ENCODE data around the gene MRTO4.

Gene MRTO4

GRCh38 chr1:19305880-19306279 lies 54.3 kb downstream of the MRTO4 start:
- peaks cover 70% of the 10 kb centered on the region for H3K36me3 Mint-ChIP-seq (ENCODE audit: low read depth)
- H3K27me3 Mint-ChIP-seq = no peaks in the 10 kb centered on the region
- no peak for DNase-seq
- H3K4me3 Mint-ChIP-seq = no peak overlapping the region
- H3K27ac Mint-ChIP-seq = no peak overlapping the region
- H3K9me3 Mint-ChIP-seq = no peaks in the 10 kb centered on the region
- H3K4me1 Mint-ChIP-seq (ENCODE audit: low read depth) = peaks cover 11% of the 10 kb centered on the region

- Mint-ChIP-seq H3K4me1 (ENCODE audit: low read depth) (peaks cover 17% of the 10 kb centered on the region), H3K9me3 (no peaks in the 10 kb centered on the region), H3K36me3 (ENCODE audit: low read depth) (peaks cover 77% of the 10 kb centered on the region), H3K27ac (no peak overlapping the region), H3K27me3 (no peaks in the 10 kb centered on the region), H3K4me3 (no peak overlapping the region)
- DNase-seq = no peak
Measured at GRCh38 chr1:19306941-19307340, 55.3 kb downstream of the MRTO4 start.

DNA sequence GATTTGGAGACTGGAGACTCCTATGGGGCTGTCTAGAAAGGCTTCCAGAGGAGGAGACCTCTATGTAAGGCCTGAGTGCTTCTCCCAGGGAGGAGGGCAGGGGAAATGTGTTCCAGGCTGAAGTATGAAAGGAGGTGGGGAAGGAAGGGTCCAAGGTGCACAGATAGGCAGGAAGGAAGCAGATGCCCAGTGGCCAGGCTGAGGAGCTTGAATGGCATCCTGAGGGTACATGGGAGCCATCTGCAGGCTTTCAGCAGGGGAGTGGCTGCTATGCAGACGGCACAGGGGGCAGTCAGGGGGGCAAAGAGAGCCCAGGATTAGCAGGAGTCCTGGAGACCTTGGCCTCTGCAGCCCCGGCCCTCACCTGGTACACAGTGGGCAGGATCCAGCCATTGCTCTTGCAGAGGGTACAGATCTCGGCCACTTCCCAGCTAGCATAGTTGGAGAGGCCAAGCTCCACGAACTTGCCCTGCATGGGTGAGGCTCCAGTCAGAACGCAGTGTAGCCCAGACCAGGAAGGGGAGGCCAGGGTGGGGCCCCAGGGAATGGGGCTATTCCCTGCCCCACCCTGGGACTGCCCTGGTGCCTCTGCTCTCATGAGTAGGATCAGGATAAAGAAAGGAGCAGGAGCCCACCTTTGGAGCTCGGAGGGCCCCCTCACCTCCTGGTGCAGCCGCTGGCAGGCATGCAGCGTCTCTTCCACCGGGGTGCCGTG lies 56.3 kb downstream of the MRTO4 start:
- Mint-ChIP-seq H3K27me3 (no peaks in the 10 kb centered on the region), H3K27ac (no peak overlapping the region), H3K9me3 (no peaks in the 10 kb centered on the region), H3K36me3 (ENCODE audit: low read depth) (peaks cover 67% of the 10 kb centered on the region), H3K4me1 (ENCODE audit: low read depth) (peaks cover 21% of the 10 kb centered on the region), H3K4me3 (no peak overlapping the region)
- peak; percentile 21 for DNase-seq

- H3K4me3 Mint-ChIP-seq = no peak overlapping the region
- DNase-seq = no peak
- H3K27me3 Mint-ChIP-seq = no peaks in the 10 kb centered on the region
- no peaks in the 10 kb centered on the region for H3K9me3 Mint-ChIP-seq
- H3K36me3 Mint-ChIP-seq (ENCODE audit: low read depth) = peaks cover 61% of the 10 kb centered on the region
- peaks cover 27% of the 10 kb centered on the region for H3K4me1 Mint-ChIP-seq (ENCODE audit: low read depth)
- H3K27ac Mint-ChIP-seq = no peak overlapping the region
Measured at GRCh38 chr1:19308509-19308907, 56.9 kb downstream of the MRTO4 start.

DNA sequence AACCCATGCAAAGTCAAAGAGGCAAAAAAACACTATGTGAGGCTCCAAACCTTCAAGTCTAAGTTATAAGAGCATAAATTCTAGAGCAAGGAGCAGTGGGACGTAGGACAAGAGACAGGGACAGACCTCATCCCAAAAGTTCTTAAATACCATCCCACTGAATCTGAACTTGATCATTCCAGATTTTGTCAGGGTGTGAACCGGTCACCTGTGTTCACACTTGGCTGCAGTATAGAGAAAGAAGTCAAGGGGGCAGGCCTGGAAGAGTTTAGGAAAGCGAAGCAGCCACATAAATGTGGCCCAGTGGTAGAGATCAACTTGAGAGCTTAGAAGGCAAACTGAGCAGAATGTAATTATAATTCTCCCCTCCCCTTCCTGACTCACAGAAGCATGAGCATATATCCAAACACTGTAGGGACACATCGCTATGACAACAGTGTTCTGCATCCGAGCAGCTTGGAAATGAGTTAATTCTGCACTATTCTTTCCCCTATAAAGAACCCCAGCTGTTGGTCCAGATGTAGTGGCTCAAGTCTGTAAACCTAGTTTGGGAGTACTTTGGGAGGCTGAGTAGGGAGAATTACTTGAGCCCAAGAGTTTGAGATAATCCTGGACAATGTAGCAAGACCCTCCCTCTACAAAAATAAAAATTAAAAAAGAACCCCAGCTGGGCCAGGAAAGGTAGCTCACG lies 57.7 kb downstream of the MRTO4 start:
- peaks cover 29% of the 10 kb centered on the region for H3K4me1 Mint-ChIP-seq (ENCODE audit: low read depth)
- peaks cover 53% of the 10 kb centered on the region for H3K36me3 Mint-ChIP-seq (ENCODE audit: low read depth)
- H3K9me3 Mint-ChIP-seq = no peaks in the 10 kb centered on the region
- H3K4me3 Mint-ChIP-seq = no peak overlapping the region
- no peak overlapping the region for H3K27ac Mint-ChIP-seq
- H3K27me3 Mint-ChIP-seq = no peaks in the 10 kb centered on the region
- DNase-seq = no peak
